ENCODE data around the gene PLXNC1. TPM values are rescaled to one million over a fixed set of nuclear protein-coding genes. Genes with fewer than 3 reads are reported as not detected.

The PLXNC1 gene
- polyA plus RNA-seq, 1 of the 3 experiments (the other 2 are of a cell fraction) = 0.23 TPM

GRCh38 chr12:94167071-94167755 is 18.8 kb downstream of the PLXNC1 start:
- no peaks in the 10 kb centered on the region for H4K20me1 ChIP-seq (ENCODE audit: insufficient read depth)
- POLR2A ChIA-PET = no interaction called here
- no peaks in the 10 kb centered on the region for H3K9me3 ChIP-seq
- no peaks in the 10 kb centered on the region for H3K79me2 ChIP-seq (ENCODE audit: insufficient read depth)
- TF ChIP-seq RCOR1 (IDR thresholded peaks at IDR 0.05; ENCODE audit: low read length) (no peak), PBX3 (IDR thresholded peaks at IDR 0.05) (no peak), CTCF (IDR thresholded peaks at IDR 0.05) (no peak), TCF12 (IDR thresholded peaks at IDR 0.05) (no peak), SMC3 (IDR thresholded peaks at IDR 0.05; ENCODE audit: low read depth, low read length) (no peak), USF2 (IDR thresholded peaks at IDR 0.05; ENCODE audit: borderline replicate concordance, low read depth, low read length) (no peak), SIN3A (IDR thresholded peaks at IDR 0.05; ENCODE audit: borderline replicate concordance, low read depth, low read length) (no peak), RAD21 (IDR thresholded peaks at IDR 0.05; ENCODE audit: low read length) (no peak), TEAD4 (IDR thresholded peaks at IDR 0.05; ENCODE audit: borderline replicate concordance, insufficient read depth) (no peak), FOXM1 (IDR thresholded peaks at IDR 0.05; ENCODE audit: low read depth) (no peak), MXI1 (IDR thresholded peaks at IDR 0.05; ENCODE audit: low read depth, low read length) (no peak), FOSL2 (IDR thresholded peaks at IDR 0.05; ENCODE audit: borderline replicate concordance, low read depth) (no peak), RFX5 (IDR thresholded peaks at IDR 0.05; ENCODE audit: low read length) (no peak)
- WGBS (ENCODE audit: low lambda C conversion rate) = 72% methylated on average over 8 of the region's 8 CpGs
- H3K9me2 ChIP-seq = no peaks in the 10 kb centered on the region
- H3K4me1 ChIP-seq (ENCODE audit: control insufficient read depth in 1 of 2, insufficient read depth in 2 of 2, low read depth in 1 of 2, low read length in 1 of 2) = peaks cover 0 to 10% of the 10 kb centered on the region in 2 experiments; a peak in 1 of 4 replicates
- H3F3A ChIP-seq (replicated peaks; ENCODE audit: insufficient read depth) = no peaks in the 10 kb centered on the region
- H3K27me3 ChIP-seq (ENCODE audit: insufficient read depth) = no peaks in the 10 kb centered on the region
- no peak overlapping the region for H3K4me2 ChIP-seq
- H3K27ac ChIP-seq (ENCODE audit: low read depth in 2 of 2, low read length in 1 of 2) = no peak overlapping the region
- no peak for DNase-seq
- CTCF ChIA-PET = interaction anchor here (0.6 to 1.0 kb wide), 2 partner anchors 33 to 392 kb away, joined by 3 read pairs; no protein-coding TSS in a partner anchor
- H3K4me3 ChIP-seq (ENCODE audit: low read depth in 2 of 2, low read length in 1 of 2) = no peak overlapping the region
- no peak overlapping the region for H2AFZ ChIP-seq (ENCODE audit: low read depth)
- no peaks in the 10 kb centered on the region for H3K36me3 ChIP-seq (replicated peaks in 1 of 2; ENCODE audit: control insufficient read depth in 1 of 2, insufficient read depth in 2 of 2, low read length in 1 of 2)
- H3K9ac ChIP-seq = no peak overlapping the region

Measured in SK-N-SH (cell line).